ENCODE data around the gene RCAN2. TPM values are rescaled to one million over a fixed set of nuclear protein-coding genes. Genes with fewer than 3 reads are reported as not detected.

Gene RCAN2
- total RNA-seq, 1 experiment from 2014 or later: not detected

DNA sequence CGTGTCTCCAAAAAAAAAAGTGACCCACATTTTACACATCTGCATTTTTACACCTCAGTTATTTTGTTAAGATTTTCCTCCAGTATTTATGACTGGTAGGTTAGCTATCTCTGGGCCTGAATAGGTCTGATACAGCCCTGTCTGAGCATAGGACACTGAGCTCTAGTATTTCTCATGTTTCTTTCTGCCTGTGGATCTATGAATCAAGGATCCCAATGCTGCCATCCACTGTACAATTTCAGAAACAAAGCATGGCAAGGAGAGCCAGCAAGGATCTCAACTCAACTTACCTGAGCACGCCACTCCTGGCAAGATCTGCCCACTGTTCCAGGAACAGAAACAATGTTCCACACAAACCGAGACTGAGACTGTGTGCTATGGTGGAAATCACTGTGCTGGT is 284.1 kb downstream of the RCAN2 start:
- H3K4me1 ChIP-seq: no peaks in the 10 kb centered on the region
- no peaks in the 10 kb centered on the region for H3K9me3 Mint-ChIP-seq (ENCODE audit: unreplicated experiment)
- H3K27me3 ChIP-seq (replicated peaks; ENCODE audit: control insufficient read depth, insufficient read depth, low read length): no peaks in the 10 kb centered on the region
- BruUV-seq (replicated peaks): no TSS peak
- H3K4me1 Mint-ChIP-seq (ENCODE audit: low read depth, unreplicated experiment): peaks cover 5% of the 10 kb centered on the region
- H3K36me3 ChIP-seq (ENCODE audit: control insufficient read depth, insufficient read depth, low read length): no peaks in the 10 kb centered on the region
- H3K36me3 Mint-ChIP-seq (ENCODE audit: insufficient read depth, unreplicated experiment): no peaks in the 10 kb centered on the region
- POLR2A ChIA-PET: no interaction called here
- intact Hi-C loops (cut with micrococcal nuclease; ENCODE audit: unreplicated experiment): loop anchor here (2.0 kb wide), 1 partner anchor 116 kb away; no protein-coding TSS in a partner anchor
- H3K27ac Mint-ChIP-seq (ENCODE audit: unreplicated experiment): no peak overlapping the region
- CTCF ChIA-PET: interaction anchor here (1.0 kb wide), 1 partner anchor 117 kb away, joined by 4 read pairs; no protein-coding TSS in a partner anchor
- TF ChIP-seq, protein P1, sequence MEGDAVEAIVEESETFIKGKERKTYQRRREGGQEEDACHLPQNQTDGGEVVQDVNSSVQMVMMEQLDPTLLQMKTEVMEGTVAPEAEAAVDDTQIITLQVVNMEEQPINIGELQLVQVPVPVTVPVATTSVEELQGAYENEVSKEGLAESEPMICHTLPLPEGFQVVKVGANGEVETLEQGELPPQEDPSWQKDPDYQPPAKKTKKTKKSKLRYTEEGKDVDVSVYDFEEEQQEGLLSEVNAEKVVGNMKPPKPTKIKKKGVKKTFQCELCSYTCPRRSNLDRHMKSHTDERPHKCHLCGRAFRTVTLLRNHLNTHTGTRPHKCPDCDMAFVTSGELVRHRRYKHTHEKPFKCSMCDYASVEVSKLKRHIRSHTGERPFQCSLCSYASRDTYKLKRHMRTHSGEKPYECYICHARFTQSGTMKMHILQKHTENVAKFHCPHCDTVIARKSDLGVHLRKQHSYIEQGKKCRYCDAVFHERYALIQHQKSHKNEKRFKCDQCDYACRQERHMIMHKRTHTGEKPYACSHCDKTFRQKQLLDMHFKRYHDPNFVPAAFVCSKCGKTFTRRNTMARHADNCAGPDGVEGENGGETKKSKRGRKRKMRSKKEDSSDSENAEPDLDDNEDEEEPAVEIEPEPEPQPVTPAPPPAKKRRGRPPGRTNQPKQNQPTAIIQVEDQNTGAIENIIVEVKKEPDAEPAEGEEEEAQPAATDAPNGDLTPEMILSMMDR (IDR thresholded peaks at IDR 0.05; ENCODE audit: insufficient read depth in 1 of 2, low read depth in 1 of 2, low read length in 1 of 2, severe bottlenecking in 1 of 2, unreplicated experiment in 1 of 2): no peak
- H3K4me3 Mint-ChIP-seq (ENCODE audit: unreplicated experiment): no peak overlapping the region
- H3K4me3 ChIP-seq (ENCODE audit: low read depth, low read length): no peak overlapping the region
- H3K27me3 Mint-ChIP-seq (ENCODE audit: insufficient read depth, unreplicated experiment): peaks cover 3% of the 10 kb centered on the region
- DNase-seq: no peak
- H3K9me3 ChIP-seq: no peaks in the 10 kb centered on the region

- Mint-ChIP-seq H3K27me3 (ENCODE audit: insufficient read depth, unreplicated experiment) (peaks cover 6% of the 10 kb centered on the region), H3K4me1 (ENCODE audit: low read depth, unreplicated experiment) (no peaks in the 10 kb centered on the region), H3K27ac (ENCODE audit: unreplicated experiment) (no peak overlapping the region), H3K9me3 (ENCODE audit: unreplicated experiment) (no peaks in the 10 kb centered on the region), H3K4me3 (ENCODE audit: unreplicated experiment) (no peak overlapping the region), H3K36me3 (ENCODE audit: insufficient read depth, unreplicated experiment) (no peaks in the 10 kb centered on the region)
- Histone ChIP-seq H3K4me3 (ENCODE audit: low read depth, low read length) (no peak overlapping the region), H3K9me3 (no peaks in the 10 kb centered on the region), H3K4me1 (no peaks in the 10 kb centered on the region), H3K27me3 (replicated peaks; ENCODE audit: control insufficient read depth, insufficient read depth, low read length) (no peaks in the 10 kb centered on the region), H3K36me3 (ENCODE audit: control insufficient read depth, insufficient read depth, low read length) (no peaks in the 10 kb centered on the region)
- intact Hi-C loops (cut with micrococcal nuclease; ENCODE audit: unreplicated experiment): no loop called here
- TF ChIP-seq, protein P1 (IDR thresholded peaks at IDR 0.05; ENCODE audit: insufficient read depth in 1 of 2, low read depth in 1 of 2, low read length in 1 of 2, severe bottlenecking in 1 of 2, unreplicated experiment in 1 of 2): no peak
- DNase-seq: no peak
- POLR2A ChIA-PET: no interaction called here
- CTCF ChIA-PET: no interaction called here
- BruUV-seq (replicated peaks): no TSS peak
Observed at GRCh38 chr6:46204880-46205650, 286.2 kb downstream of the RCAN2 start.

- H3K4me1 ChIP-seq: no peaks in the 10 kb centered on the region
- Mint-ChIP-seq H3K27ac (ENCODE audit: unreplicated experiment) (no peak overlapping the region), H3K4me3 (ENCODE audit: unreplicated experiment) (no peak overlapping the region), H3K27me3 (ENCODE audit: insufficient read depth, unreplicated experiment) (peaks cover 3% of the 10 kb centered on the region), H3K36me3 (ENCODE audit: insufficient read depth, unreplicated experiment) (no peaks in the 10 kb centered on the region), H3K4me1 (ENCODE audit: low read depth, unreplicated experiment) (no peaks in the 10 kb centered on the region), H3K9me3 (ENCODE audit: unreplicated experiment) (no peaks in the 10 kb centered on the region)
- BruUV-seq (replicated peaks): no TSS peak
- intact Hi-C loops (cut with micrococcal nuclease; ENCODE audit: unreplicated experiment): no loop called here
- no peaks in the 10 kb centered on the region for H3K36me3 ChIP-seq (ENCODE audit: control insufficient read depth, insufficient read depth, low read length)
- H3K9me3 ChIP-seq: no peaks in the 10 kb centered on the region
- no peak for DNase-seq
- POLR2A ChIA-PET: no interaction called here
- no peaks in the 10 kb centered on the region for H3K27me3 ChIP-seq (replicated peaks; ENCODE audit: control insufficient read depth, insufficient read depth, low read length)
- TF ChIP-seq, protein P1 (IDR thresholded peaks at IDR 0.05; ENCODE audit: insufficient read depth in 1 of 2, low read depth in 1 of 2, low read length in 1 of 2, severe bottlenecking in 1 of 2, unreplicated experiment in 1 of 2): no peak
- H3K4me3 ChIP-seq (ENCODE audit: low read depth, low read length): no peak overlapping the region
- CTCF ChIA-PET: no interaction called here
Observed at GRCh38 chr6:46203391-46204177, 287.7 kb downstream of the RCAN2 start.

All from Caco-2 (cell line).